Mucosa of gallbladder (tissue), 1 donor: Measurements from ENCODE around the gene SDK1. TPM values are rescaled to one million over a fixed set of nuclear protein-coding genes. Genes with fewer than 3 reads are reported as not detected.

Experiments
- DNase-seq: peaks from one replicate; pipeline ENCODE4 v3.0.0-alpha.2; 2020; ENCODE audit warnings: low spot score
- total RNA-seq: library from RNA; stranded (reverse); gene quantifications from one replicate; pipeline ENCODE4 v1.2.1, GENCODE V29; 2021
- donor health status: DM: no; HTN: no; CAD: no.

Gene SDK1
- total RNA-seq, 1 donor from 2014 or later: 6.6 TPM

DNA sequence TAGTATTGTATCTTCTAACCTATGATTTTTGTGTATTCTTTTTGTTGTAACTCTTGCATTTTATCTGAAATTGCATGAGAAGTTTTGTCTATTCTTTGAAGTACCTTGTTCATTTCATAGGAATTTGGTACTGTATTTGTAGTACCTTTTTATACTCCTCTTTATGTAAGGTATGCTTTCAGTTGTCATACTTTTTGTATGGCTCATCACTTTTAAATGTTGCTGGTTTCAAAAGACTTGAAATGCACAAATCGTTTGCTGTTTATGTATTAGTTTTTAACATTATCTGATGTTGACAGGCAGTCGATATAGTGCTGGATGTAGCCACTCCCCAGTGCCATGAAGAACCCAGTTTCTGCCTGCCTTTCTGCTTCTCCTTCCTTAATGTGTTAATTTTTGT lies 158.1 kb downstream of the SDK1 start:
- DNase-seq: no peak

DNA sequence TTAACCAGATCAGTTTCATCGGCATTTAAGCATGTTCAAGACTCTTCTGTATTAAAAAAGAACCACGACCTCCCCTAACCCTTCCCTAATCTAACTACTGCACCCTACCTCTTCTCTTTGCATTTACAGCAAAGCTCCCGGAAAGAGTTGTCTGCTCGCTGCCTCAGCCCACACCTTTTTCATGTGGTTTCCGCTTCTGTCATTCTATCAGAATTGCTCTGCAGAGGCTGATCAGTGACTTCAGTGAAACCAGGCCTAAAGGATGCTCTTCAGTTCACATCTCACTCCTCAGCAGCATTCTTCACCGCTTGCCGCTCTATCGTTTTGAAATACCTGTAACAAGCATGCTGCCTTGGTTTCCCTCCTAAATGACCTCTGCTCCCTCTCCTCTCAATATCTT lies 160.9 kb downstream of the SDK1 start:
- no peak for DNase-seq

DNA sequence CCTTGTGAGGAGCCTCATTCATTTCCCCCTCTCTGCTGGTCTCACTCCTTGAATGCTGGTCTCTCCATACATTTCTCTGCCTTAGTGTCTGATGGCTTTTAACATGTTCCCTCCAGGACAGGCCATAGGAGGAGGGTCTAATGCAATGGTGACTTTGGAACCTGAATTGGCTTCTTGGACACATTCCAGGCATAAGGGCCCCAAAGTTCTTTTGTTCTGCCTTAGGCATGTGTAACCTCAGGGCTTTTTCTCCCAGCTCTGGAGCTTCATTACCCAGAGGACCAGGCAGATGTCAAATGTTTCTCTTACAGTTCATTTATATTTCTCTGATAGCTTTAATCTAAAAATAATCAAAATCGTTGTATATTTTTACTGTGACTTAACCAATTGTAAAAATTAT lies 162.6 kb downstream of the SDK1 start:
- DNase-seq: no peak

DNA sequence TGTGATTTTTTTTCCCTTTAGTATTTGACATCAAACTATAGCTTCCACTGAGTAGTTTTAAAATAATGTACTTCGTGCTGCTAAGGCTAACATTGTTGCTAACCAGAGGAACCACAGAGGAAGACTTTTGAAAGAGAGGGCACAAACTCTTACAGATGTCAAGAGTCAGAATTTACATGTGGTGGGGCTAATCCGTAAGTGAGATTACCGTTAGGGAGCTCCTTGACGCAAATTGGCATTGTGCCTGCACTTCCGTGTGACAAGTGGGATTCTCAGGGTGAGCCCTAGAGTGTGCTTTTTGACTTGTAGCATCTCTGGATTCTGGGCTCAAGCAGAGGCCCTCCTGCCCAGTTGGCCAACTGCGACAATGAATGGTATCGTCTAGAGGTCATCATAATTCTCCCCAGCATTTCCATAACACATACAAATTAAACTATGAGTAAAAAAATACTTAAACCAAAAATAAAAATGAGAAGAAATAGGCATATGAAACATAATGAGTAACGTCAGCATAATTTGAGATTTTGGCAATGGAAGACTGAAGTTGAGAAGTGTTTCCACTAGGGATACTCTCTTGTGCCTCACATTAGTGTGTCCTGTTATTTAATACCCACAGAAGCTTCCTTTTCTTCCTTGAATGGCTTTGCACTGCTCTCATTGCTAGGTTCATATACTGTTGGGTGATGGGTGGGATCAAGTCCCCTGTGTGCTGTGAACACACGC lies 164.0 kb downstream of the SDK1 start:
- no peak for DNase-seq

DNA sequence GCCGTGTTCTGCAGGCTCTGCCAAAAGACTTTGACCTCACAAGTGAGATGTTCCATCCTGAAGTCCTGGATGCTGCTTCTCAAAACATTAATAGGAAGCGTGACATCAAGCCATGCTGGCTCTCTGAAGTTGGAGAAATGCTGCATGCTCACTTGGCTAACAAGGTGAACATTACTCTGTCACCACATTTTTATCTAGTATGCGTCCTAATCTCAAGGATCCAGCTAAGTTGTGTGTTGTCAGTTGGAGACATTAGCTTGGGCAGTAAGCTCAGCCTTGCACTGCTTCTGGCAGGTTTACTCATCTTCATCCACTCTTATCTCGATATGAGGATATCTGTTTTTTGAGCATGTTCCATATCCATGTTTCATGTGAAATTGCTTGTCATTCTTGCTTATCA lies 165.2 kb downstream of the SDK1 start:
- DNase-seq: no peak

DNA sequence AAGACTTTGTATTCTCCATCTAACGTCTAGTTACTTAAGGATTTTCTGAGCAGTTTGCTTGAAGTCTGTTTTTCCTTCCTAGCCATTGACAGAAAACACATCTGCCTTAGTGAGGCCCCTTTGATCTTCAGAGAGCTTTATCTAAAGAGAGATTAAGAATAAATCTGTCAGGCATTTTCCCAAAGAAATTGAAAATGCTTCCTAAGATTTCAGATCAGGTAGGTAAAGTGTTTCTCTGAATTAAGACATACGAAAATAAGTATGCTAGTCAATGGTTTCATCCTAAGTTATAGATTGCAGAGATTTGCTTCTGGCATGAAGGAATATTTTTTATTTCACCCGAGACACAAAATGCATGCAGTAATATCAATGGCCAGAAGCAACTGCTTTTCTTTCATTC lies 168.6 kb downstream of the SDK1 start:
- no peak for DNase-seq

DNA sequence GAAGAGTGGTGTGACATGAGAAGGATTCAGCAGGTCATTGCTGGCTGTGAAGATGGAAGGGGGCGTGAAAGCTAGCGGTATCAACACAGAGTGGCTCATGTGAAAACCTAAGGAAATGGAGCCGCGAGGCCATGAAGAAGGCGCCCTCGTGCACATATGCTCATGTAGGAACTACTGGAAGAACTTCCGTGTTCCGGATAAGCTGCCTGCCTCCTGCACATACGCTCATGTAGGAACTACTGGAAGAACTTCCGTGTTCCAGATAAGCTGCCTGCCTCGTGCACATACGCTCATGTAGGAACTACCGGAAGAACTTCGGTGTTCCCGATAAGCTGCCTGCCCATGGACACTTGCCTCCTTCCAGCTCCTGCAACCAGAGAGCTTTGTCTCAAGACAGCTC lies 179.1 kb downstream of the SDK1 start:
- no peak for DNase-seq

DNA sequence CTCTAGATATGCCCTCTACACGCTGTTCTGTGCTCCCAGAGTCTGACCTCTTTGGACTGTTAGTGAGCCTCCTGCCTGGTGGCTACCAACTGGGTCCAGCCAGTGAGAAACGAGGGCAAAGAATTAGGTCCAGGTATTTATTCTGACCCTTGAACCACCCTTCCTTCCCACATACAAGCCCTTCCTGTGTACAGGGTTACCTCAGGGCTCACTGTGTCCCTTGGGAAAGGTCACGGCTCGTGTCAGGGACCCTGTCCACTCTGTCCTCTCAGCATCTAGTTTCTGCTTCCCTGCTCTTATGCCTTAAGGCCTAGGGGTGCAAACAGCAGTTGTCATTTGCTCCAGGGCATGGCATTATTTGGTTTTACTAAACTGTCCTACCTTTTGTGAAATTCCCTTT lies 180.4 kb downstream of the SDK1 start:
- no peak for DNase-seq

DNA sequence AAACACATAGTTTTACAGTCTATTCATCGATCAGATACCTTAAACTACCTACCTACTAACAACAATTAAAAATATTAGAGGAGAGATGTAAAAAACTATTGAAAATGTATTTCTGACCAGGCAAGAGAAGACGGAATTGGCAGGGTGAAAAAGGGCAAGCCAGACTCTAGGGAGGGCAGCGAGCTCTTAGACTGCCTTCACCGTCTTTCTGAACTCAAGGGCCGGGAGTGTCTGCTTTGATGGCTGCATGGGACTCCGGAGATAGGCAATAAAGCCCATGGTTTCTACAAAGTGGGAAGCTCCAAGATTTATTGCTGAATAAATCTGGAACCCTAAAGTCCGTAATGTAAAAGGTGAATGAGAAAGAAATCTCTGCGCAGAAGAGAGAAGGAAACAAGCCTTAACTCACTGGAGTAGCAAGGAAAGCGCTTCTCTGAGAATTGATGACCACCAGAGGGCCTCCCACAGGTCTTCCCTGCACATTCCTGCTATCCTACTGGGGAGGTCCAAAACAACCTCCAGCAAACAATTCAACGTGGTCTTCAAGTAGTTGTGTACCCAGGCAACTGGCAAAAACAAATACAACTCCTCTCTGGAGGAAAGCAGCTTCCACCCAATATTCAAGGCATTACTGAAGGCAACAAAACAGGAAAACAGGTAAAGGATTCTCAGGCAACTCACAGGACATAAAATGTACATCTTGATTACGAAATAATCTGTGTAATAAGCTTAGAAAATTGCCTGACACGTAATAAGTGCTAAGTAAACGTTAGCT lies 181.3 kb downstream of the SDK1 start:
- no peak for DNase-seq

DNA sequence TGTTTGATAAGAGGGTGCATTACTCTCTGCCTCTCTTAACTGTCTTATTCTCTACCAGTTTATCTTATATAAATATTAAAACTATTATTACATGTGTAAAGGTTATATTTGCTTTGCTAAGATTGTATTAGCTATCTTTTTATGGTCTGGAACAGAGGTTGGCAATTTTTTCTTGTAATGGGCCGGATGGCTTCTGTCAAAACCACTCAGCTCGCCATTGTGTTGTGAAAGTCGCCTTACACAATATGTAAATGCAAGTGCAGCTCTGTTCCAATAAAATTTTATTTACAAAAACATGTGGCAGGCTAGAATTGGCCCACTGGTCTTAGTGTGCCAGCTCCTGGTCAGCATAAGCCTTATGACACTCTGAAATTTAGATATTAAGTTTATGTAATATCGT lies 185.8 kb downstream of the SDK1 start:
- DNase-seq: no peak

DNA sequence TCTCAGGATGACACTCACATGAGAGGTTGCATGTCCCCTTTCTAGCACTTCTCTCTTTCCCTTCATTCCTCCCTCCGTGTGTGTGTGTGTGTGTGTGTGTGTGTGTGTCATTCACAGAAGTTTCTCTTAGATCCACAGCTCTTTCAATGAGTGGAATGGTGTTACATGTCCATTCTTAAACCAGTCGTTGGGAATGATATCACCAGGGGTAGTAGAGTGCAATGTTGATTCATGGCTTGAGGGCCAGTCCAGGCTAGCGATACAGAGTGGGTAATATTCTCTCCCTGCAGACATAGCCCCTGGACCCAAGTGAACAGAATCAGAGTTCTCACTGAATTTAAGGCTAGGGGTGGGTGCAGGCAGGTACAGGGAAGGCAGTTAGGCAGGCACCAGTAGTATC lies 187.8 kb downstream of the SDK1 start:
- no peak for DNase-seq

DNA sequence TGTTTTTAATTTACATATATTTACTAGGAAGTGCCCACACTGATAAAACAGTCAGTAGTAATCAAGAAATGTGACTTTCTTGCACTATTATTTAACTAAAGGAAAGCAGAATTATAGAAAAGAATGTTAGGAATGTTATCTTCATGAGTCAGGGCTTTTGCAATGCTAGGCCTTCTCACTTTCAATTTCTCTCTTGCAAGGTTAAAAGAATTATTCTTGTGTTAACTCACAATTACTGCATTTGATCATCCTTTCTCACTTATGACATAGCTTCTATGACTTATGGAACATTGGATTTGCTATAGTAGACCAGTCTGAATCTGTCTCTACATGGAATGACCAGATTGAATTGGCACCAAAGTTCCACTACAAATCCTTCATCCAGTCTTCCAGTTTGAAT lies 192.4 kb downstream of the SDK1 start:
- DNase-seq: no peak

DNA sequence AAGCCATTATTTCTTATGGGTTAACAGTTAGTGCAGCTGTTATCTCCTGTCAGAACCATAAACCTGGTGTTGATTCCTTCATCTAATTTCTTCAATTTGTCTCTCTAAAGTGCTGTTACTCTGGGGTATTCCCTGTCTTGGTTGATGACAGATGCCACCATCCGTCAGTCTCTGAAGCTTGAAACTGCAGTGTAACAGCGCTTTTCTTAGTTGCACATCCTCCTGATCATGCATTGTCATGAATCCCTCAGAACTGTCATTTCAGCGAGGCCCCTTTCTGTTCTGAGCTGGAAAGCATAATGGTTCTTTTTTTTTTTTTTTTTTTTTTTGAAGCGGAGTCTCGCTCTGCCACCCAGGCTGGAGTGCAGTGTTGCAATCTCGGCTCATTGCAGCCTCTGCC lies 193.9 kb downstream of the SDK1 start:
- no peak for DNase-seq

DNA sequence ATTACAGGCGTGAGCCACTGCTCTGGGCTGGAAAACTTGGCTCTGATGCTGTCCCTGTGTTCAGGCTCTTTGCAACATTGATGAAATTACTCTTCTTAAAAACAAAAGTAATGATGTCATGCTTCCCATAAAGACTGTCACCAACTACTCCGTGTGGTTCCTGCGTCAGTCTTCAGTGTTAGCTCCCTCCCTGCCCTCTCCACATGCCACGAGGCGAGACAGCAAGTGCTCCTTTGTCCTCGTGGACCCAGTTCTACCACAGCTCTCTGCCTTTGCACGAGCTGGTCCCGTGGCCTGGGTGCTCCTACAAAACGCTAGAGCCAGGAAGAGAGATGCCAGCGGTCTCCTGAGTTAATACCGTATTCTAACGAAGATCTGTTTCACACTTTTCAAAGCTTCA lies 194.5 kb downstream of the SDK1 start:
- no peak for DNase-seq

DNA sequence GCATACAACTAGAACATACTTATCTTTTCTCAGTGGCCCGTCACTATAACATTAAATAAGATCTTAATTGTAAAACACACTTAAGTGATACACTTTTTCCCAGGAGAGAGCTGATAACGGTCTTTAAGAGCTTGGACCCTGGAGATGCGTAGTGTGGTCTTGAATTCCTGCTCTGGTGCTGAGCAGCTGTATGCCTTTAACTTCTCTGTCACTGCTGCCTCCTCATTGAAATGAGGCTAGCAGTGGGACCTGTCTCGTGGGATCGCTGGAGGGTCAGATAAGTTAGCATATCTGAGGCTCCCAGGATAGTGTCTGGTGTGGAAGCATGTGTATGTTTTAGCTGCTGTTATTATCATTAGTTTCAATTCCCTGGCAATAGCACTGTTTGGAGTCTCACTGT lies 194.9 kb downstream of the SDK1 start:
- no peak for DNase-seq

DNA sequence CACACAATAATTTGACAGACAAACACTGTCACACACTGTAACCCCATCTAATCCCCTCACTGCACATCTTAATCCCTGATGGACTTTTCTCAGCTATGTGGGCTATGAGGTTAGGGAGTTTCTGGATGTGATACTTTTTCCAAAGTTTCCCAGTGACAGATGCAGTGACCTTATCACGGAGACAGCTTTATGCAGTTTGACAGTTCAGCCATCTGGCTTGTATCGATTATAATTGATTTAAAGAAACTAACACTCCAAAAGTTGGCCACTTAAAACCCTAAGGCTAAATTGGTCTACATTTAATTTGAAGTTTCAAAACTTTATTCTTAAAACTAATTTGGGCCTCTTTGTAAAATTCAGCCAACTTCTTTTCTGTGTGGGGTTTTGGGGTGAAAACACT lies 196.7 kb downstream of the SDK1 start:
- DNase-seq: no peak

DNA sequence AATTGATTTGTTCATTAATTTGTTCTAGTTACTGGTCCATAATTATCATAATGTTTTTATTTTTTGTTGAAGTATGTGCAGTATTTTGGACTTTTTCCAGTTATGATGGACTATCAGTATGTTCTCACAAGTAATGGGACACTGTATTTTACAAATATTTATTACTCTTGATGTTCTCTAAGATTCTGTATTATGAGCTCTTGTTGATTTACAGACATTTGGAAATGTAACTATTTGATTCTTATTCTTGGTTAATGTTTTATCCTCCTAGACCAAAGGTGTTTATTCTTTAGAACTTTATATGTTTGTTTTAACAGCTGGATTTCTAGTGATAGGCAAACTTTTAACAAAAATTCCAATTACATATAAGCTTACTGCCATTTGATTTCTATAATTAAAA lies 200.6 kb downstream of the SDK1 start:
- no peak for DNase-seq

DNA sequence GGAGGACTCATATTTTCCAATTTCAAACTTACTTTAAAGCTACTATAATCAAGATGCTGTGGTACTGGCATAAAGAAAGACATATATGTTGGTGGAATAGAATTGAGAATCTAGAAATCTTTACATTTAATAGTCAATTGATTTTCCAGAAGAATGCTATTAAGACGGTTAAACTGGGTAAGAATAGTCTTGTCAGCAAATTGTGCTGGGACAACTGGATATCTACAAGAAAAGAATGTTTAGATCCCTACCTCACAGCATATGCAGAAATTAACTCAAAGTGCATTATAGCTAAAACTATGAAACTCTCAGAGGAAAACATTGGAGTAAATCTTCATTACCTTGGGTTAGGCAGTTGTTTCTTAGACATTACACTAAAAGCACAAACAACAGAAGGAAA lies 203.3 kb downstream of the SDK1 start:
- no peak for DNase-seq

DNA sequence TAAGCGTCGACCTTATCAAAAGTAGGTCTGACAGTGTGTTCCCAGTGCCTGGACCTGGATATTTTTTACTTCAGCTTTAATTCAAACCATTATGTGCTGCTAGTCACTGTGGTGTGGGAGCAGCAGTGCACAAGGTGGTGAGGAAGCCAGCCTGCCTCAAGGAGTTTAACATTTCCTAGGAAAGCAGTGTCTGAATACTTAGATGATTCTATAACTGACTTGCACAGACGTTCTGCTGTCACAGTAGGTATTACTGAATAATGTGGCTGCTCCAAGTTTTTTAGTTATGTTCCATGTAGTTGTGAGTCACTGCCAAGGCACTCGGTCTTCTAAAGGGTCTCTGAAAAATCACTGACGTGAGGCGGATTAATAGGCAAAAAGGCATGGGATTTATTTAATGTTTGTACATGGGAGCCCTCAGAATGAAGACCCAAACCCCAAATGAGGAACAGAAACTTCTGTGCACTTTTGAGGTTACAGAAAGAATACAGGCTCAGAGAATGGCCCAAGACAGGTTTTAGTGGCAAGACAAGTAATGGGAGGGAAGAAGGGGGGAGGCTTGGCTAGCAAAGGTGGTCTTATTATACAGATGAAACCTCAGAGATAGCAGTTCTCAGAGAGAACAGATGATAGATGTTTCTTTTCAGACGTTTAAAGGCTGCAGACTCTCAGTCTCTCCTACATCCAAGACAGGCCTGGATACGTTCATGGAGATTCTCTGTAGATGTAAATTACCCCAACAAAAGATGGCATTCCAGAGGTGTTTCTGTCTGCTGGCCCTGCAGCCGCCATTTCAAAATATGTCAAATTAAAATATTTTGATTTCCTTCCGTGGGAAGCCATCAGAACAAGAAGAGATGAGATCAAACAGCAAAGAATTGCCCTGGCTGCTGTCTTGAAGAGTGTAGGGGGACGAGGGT lies 209.3 kb downstream of the SDK1 start:
- no peak for DNase-seq

DNA sequence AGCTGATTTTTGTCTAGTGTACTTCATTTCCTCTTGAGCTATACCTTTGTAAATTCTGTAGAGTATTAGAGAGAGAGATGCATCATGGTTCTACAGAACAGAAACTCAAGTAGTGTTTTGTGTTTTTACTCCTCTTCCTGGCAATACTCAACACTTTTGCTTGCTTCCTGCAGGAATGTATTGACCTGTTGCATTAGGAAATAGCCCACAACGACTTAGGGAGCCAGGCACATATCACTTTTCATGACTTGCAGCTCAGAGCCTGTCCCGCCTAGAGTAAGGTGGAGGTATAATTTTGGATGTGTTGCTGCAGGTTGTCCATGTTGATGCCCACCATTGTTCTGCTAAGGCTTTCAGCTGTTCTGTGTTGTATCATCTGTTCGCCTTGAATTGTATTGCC lies 216.3 kb downstream of the SDK1 start:
- DNase-seq: no peak

DNA sequence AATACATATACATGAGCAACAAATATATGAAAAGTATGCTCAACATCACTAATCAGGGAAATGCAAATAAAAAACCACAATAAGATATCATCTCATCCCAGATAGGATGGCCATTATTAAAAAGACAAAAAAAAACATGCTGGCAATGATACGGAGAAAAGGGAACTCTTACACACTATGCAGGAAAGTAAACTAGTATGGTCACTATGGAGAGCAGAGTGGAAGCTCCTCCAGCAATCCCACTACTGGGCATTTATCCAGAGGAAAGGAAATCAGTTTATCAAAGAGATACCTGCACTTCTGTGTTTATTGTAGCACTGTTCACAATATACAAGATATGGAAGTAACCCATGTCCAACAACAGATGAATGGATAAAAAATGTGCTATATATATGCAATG lies 217.5 kb downstream of the SDK1 start:
- DNase-seq: no peak

DNA sequence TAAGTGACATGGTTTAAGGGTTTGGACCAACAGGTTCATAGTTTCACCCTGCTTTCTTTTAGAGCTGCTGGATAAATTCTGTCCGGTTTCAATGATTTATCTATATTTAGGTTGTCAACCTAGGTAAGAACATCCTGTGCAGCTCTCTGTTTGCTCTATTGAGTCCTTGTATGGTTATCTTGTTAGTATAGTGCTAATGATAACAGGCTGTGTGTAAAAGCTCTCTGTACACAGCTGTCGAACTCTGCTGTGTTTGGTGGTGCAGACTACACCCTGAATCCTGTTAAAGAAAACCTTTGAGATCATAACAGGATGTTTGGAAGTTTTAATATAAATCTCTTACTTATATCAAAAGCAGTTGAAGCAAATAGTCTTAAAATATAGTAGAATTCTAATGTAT lies 219.2 kb downstream of the SDK1 start:
- DNase-seq: no peak
